EH (cell line): ENCODE measurements around the gene CKS2.

Experiments used
- DNase-seq: peaks from one replicate; pipeline ENCODE4 v3.0.0-alpha.2; 2015; ENCODE audit warnings: low read depth

The CKS2 gene

GRCh38 chr9:89350988-89351557 is 40.1 kb downstream of the CKS2 start:
- DNase-seq: no peak

GRCh38 chr9:89351584-89352300 is 40.7 kb downstream of the CKS2 start:
- no peak for DNase-seq

GRCh38 chr9:89352451-89352850 is 41.5 kb downstream of the CKS2 start:
- no peak for DNase-seq

GRCh38 chr9:89352874-89353649 is 42.1 kb downstream of the CKS2 start:
- no peak for DNase-seq

- no peak for DNase-seq
These were observed 43.0 kb downstream of the CKS2 start for GRCh38 chr9:89353989-89354388.

- no peak for DNase-seq
These were observed 43.5 kb downstream of the CKS2 start for GRCh38 chr9:89354471-89354870.

GRCh38 chr9:89356782-89357181 is 45.8 kb downstream of the CKS2 start:
- DNase-seq: no peak

- no peak for DNase-seq
These were observed 46.6 kb downstream of the CKS2 start for GRCh38 chr9:89357331-89358197.

- no peak for DNase-seq
These were observed 47.5 kb downstream of the CKS2 start for GRCh38 chr9:89358376-89358916.

- DNase-seq: no peak
These were observed 48.0 kb downstream of the CKS2 start for GRCh38 chr9:89358985-89359384.

- peak; percentile 13 for DNase-seq
These were observed 48.8 kb downstream of the CKS2 start for GRCh38 chr9:89359751-89360261.

GRCh38 chr9:89360465-89360864 is 49.5 kb downstream of the CKS2 start:
- DNase-seq: no peak

GRCh38 chr9:89361031-89361430 is 50.0 kb downstream of the CKS2 start:
- no peak for DNase-seq

GRCh38 chr9:89361816-89362646 is 51.0 kb downstream of the CKS2 start:
- no peak for DNase-seq

GRCh38 chr9:89362647-89363310 is 51.8 kb downstream of the CKS2 start:
- DNase-seq: no peak

- no peak for DNase-seq
These were observed 52.3 kb downstream of the CKS2 start for GRCh38 chr9:89363311-89363670.

GRCh38 chr9:89363921-89364665 is 53.1 kb downstream of the CKS2 start:
- no peak for DNase-seq

GRCh38 chr9:89364666-89365531 is 53.9 kb downstream of the CKS2 start:
- DNase-seq: no peak

- DNase-seq: no peak
These were observed 54.5 kb downstream of the CKS2 start for GRCh38 chr9:89365532-89365912.
